Midbrain (tissue), 1 donor: ENCODE data around the gene PRKCE.
"Not testable (repeated sequence)": the region's sequence is repeated elsewhere in the genome, so short reads cannot be mapped to it uniquely, and the experiment has no call there.

Experiments
- DNase-seq: peaks from one replicate; lab custom pipeline; 2025; lab: John Stamatoyannopoulos, UW

The PRKCE gene

GRCh38 chr2:45837812-45838341, 186.4 kb downstream of the PRKCE start:
- no peak for DNase-seq

DNA sequence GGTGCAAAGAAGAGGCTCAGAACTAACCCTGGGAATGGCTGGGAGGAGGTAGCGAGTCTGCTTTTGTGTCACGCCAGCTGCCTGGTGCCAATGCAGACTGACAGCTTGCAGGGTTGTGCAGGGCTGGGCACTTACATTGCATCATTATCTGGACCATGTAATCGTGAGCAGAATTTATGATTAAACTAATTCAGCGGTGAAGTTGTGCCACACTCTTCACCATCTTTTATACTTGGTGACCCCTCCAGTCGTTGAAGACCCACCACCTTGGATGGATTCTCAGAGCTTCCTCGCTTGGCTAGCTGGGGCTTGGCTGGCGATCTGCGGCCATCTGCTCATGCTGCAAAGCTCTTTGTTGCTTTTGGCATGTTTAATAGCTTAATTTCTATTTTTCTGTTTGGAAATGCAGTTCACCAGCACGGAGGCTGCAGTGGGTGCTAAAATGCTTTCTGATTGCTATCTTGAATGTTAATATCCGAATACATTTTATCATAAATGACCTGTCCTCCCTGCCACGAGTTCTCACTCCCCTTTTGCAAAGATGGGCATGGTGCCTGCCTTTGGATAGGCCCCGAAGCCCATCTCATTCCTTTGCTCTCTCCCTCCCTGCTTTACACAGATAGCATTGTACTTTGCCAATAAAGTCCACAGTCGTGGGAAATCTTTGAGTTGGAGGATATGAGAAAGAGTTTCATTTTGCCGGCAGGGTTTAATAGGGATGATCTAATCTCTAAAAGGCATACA, 188.2 kb downstream of the PRKCE start:
- DNase-seq = no peak

DNA sequence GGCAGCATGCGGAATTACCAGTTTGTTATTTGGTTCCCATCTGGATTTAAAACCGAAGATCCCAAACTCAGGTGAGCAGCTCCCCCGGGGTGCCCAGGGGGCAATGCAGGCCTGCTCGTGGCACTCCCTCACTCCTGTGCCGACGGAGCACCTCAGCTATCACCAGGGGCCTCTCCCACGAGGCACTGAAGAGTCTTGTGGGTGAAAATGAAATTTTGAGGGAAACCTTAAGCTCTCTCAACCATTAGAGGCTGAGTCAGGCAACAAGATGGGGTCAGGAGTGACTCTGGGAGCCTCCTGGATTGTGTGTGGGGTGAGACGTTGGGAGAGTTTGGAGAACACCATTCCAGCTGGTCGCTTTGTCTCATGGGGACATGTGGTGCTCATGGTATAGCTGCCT, 189.0 kb downstream of the PRKCE start:
- DNase-seq = no peak

GRCh38 chr2:45841752-45842407, 190.4 kb downstream of the PRKCE start:
- DNase-seq = no peak

- DNase-seq = no peak
Measured at GRCh38 chr2:45843136-45843535, 191.7 kb downstream of the PRKCE start.

GRCh38 chr2:45844796-45845457, 193.5 kb downstream of the PRKCE start:
- no peak for DNase-seq

DNA sequence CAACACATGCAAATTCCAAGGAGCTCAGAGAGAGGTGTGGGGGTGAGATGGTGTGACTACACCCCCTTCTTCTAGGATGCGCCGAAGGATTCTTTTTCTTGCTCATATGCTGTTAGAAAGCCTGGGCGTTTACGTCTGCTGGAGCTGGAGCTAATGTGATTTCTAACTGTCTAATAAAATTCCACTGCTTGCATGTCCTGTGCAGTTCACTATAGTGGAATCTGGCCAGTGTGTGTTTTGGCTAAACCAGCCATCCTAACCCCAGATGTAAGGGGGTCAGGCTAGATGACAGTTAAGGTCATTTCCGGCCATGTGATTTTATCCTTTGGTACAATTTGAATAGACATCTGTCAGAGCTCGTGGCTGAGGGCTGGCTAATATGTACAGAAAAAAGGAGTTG, 194.1 kb downstream of the PRKCE start:
- DNase-seq = no peak

GRCh38 chr2:45849491-45850283, 198.2 kb downstream of the PRKCE start:
- DNase-seq = no peak

- DNase-seq = no peak
Measured at GRCh38 chr2:45850558-45850957, 199.1 kb downstream of the PRKCE start.

DNA sequence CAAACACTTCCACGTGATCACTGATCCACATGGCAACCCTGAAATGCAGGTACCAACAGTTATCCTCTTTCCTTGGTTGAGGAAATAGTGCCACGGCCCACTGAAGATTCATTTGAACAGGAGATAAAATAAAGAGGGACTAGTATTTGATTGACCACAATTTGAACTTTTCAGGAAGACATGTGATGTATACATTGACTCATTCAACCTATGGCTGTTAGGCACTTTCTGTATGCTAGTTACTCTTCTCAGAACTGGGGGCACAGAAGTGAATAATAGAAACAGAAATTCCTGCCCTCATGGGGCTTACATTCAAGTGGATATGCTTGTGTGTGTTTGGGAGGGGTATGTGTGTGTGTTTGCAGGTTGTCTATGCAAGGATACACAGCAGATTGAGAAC, 199.6 kb downstream of the PRKCE start:
- DNase-seq = no peak

DNA sequence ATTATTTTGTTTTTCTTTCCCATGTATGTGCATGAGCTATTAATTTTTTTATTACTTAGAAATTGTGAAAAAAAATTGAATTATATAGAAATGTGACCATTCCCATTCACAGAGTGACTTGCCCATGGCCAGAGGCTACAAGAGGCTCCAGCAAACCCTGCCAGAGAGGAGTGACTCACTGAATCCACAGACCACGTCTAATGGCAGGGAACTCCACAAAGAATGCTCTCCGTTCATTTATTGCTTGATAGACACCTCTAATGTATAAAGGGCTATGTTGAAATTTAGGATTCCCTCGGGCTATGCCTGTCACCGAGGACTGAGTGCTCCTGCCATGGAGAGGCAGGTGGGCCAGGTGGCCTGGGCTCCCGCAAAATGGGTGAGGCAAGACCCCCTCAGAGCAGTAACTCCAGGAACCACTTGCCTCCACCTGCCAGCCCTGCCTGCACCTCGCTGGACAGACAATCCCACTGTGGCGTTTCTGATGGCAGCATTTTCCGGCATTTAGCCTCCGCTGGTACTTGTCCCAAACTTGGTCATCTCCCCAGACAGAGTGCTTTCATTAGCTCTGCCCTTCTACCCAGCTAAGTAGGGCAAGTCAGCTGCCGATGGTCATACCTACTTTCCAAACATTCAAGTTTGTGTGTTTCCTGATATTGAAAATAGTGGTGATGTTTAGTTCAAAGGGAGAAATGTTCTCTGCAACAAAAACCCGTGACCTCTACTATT, 200.3 kb downstream of the PRKCE start:
- DNase-seq = no peak

GRCh38 chr2:45852450-45853150, 201.1 kb downstream of the PRKCE start:
- DNase-seq = no peak

GRCh38 chr2:45855374-45855773, 203.9 kb downstream of the PRKCE start:
- no peak for DNase-seq

DNA sequence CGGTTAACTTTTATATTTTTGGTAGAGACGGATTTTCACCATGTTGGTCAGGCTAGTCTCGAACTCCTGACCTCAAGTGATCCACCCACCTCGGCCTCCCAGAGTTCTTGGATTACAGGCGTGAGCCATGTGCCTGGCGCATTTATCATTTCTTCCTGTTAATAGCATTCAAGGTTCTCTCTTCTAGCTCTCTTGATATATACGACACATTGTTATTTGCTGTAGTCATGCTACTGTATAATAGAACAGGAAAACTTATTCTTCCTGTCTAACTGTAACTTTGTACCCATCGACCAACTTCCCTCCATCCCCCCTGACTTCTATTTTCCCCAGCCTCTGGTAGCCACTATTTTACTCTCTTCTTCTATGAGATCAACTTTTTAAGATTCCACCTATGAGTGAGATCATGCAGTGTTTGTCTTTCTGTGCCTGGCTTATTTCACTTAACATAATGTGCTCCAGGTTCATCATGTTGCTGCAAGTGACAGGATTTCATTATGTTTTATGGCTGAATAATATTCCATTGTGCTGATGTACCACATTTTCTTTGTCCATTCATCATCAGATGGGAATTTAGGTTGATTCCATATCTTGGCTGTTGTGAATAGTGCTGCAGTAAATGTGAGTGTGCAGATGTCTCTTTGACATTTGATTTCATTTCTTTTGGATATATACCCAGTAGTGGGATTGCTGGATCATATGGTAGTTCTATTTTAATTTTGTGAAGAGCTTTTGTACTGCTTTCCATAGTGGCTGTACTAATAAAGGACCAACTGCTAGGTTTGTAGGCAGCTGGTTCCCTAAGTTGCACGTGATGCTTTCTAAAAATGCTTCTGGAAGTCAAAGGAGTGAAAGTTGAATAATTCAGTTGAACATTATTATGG, 205.2 kb downstream of the PRKCE start:
- no peak for DNase-seq

DNA sequence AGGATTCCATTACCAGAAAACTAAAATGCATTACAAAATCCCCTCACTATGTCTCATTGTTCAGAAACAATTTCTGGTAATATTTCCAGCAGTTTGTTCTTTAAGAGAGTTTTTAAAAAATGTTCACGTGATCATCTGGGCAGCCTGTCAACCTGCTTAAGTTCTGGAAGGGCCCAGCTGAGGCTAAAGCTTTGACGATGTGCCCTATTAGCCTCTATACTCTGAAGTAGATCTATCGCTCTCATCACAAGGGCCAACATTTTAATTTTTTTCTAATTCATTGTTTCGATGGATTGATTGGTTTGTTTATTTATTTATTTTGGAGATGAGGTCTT, 205.8 kb downstream of the PRKCE start:
- DNase-seq = no peak

DNA sequence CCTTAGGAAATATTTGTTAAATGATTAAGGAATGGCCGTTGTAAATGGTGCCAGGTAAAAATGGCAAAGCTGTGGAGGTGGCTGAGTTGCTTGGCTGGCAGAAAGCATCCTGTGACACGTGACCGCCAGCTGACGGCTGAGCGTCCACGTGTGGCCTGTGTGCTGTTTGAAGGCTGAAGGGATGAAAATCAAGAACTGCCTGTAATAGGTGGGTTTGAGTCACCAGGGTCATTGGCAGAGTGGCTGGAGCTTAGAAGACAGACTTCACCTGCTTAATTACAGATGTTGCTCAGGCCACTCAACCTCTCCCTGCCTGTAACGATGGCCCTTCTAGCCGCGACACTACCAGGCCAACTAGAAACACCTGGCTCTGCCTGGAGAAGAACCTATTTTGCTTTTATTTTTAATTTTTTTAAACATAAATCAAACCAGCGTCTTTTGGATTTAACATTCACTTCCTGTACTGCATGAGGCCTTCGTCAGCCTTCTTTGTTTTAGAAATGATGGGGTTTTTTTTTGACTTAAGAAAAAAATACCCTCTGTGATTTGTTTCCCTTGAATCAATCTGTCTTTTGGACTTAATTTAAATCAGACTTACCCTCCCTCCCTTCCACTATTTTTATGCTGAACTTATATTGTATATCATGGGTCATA, 206.5 kb downstream of the PRKCE start:
- DNase-seq = no peak

DNA sequence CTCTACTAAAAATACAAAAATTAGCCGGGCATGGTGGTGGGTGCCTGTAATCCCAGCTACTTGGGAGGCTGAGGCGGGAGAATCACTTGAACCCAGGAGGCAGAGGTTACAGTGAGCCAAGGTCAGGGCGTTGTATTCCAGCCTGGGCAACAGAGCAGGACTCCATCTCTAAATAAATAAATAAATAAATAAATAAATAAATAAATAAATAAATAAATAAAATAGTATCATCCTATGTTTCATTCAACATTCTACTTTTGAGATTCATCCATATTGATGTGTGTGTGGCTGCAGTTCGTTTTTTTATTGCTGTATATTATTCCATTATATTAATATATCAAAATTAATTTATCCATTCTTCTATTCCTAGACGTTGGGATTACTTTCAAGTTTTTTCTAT, 207.4 kb downstream of the PRKCE start:
- not testable (repeated sequence) for DNase-seq

- no peak for DNase-seq
Measured at GRCh38 chr2:45859682-45860081, 208.2 kb downstream of the PRKCE start.
